SK-N-SH (cell line): ENCODE data around the gene PABPC1L. TPM values are rescaled to one million over a fixed set of nuclear protein-coding genes. Genes with fewer than 3 reads are reported as not detected.
"Not testable (repeated sequence)": the region's sequence is repeated elsewhere in the genome, so short reads cannot be mapped to it uniquely, and the experiment has no call there.

ENCODE experiments used
- CTCF ChIA-PET: fragments of 300-600, 350-600 bp; formaldehyde crosslinking; extraction: SDS; loops from one replicate; lab custom pipeline; 2021; lab: Yijun Ruan, JAX
- POLR2A ChIA-PET: fragments of 350-600 bp; sonication (Branson Sonifier 250); formaldehyde crosslinking; extraction: SDS; loops from one replicate; lab custom pipeline; 2020; ENCODE audit warnings: antibody characterized with exemption, inconsistent platforms; lab: Yijun Ruan, JAX
- DNase-seq: peaks from one replicate; pipeline ENCODE4 v3.0.0; 2012
- H2AFZ ChIP-seq: fragments of 200-600 bp; sonication (generic); 2 replicates; pipeline ENCODE4 v1.8.1; 2016; ENCODE audit warnings: antibody characterized with exemption, mild to moderate bottlenecking, low read depth
- H3F3A ChIP-seq: fragments of 200-600 bp; sonication (generic); replicated peaks from 2 replicates; pipeline ENCODE3; 2016; ENCODE audit warnings: antibody characterized with exemption, mild to moderate bottlenecking; ENCODE audit not compliant: insufficient read depth
- H3K27ac ChIP-seq, 2 experiments: fragments of 200-500 bp in 1 of 2; fragments of 200-600 bp in 1 of 2; sonication (Bioruptor generic) in 1 of 2; sonication (generic), shearing (Covaris generic) in 1 of 2; 2 replicates each; pipeline versions ENCODE4 v1.5.1 to v1.6.1; 2014 to 2016; ENCODE audit warnings: low read depth in 2 of 2, inconsistent platforms in 1 of 2, low read length in 1 of 2, mild to moderate bottlenecking in 1 of 2, mixed read lengths in 1 of 2
- H3K27me3 ChIP-seq: fragments of 200-600 bp; sonication (generic), shearing (Covaris generic); 2 replicates; pipeline ENCODE4 v1.6.1; 2016; ENCODE audit warnings: mixed run types; ENCODE audit not compliant: insufficient read depth
- H3K36me3 ChIP-seq, 2 experiments: fragments of 200-500 bp in 1 of 2; fragments of 200-600 bp in 1 of 2; sonication (Bioruptor generic) in 1 of 2; sonication (generic) in 1 of 2; replicated peaks in 1 of 2; 2 replicates each; pipeline versions ENCODE3 to v1.5.1; 2014 to 2016; ENCODE audit warnings: low read length in 1 of 2, mild to moderate bottlenecking in 1 of 2; ENCODE audit not compliant: insufficient read depth in 2 of 2, control insufficient read depth in 1 of 2
- H3K4me1 ChIP-seq, 2 experiments: fragments of 200-500 bp in 1 of 2; fragments of 200-600 bp in 1 of 2; sonication (Bioruptor generic) in 1 of 2; sonication (generic), shearing (Covaris generic) in 1 of 2; 2 replicates each; pipeline versions ENCODE4 v1.5.1 to v1.6.1; 2014 to 2016; ENCODE audit warnings: low read depth in 1 of 2, low read length in 1 of 2, mixed run types in 1 of 2; ENCODE audit not compliant: insufficient read depth in 2 of 2, control insufficient read depth in 1 of 2
- H3K4me2 ChIP-seq: fragments of 200-600 bp; sonication (generic), shearing (Covaris generic); 2 replicates; pipeline ENCODE4 v1.6.1; 2017; ENCODE audit warnings: mixed run types
- H3K4me3 ChIP-seq, 2 experiments: fragments of 200-500 bp in 1 of 2; fragments of 200-600 bp in 1 of 2; sonication (Bioruptor generic) in 1 of 2; sonication (generic), shearing (Covaris generic) in 1 of 2; 2 replicates each; pipeline versions ENCODE4 v1.5.1 to v1.8.1; 2014 to 2016; ENCODE audit warnings: low read depth in 2 of 2, inconsistent platforms in 1 of 2, low read length in 1 of 2, mild to moderate bottlenecking in 1 of 2, mixed read lengths in 1 of 2, moderate library complexity in 1 of 2
- H3K79me2 ChIP-seq: fragments of 200-600 bp; sonication (generic); 2 replicates; pipeline ENCODE4 v1.8.1; 2017; ENCODE audit warnings: mild to moderate bottlenecking; ENCODE audit not compliant: insufficient read depth
- H3K9ac ChIP-seq: fragments of 200-600 bp; sonication (generic); 2 replicates; pipeline ENCODE4 v1.6.1; 2017; ENCODE audit warnings: mixed run types
- H3K9me2 ChIP-seq: fragments of 200-600 bp; sonication (generic); 2 replicates; pipeline ENCODE4 v1.6.1; 2017; ENCODE audit warnings: mixed run types
- H3K9me3 ChIP-seq: fragments of 200-600 bp; sonication (generic); 2 replicates; pipeline ENCODE4 v1.6.1; 2017; ENCODE audit warnings: mixed run types, mild to moderate bottlenecking, moderate library complexity
- H4K20me1 ChIP-seq: fragments of 200-600 bp; sonication (generic); 2 replicates; pipeline ENCODE4 v1.6.1; 2017; ENCODE audit warnings: mild to moderate bottlenecking, mixed run types; ENCODE audit not compliant: insufficient read depth
- CTCF ChIP-seq: fragments of 200-600 bp; sonication (generic); IDR thresholded peaks from 2 replicates; pipeline ENCODE4 v1.6.1; 2017; ENCODE audit warnings: antibody characterized with exemption, mild to moderate bottlenecking, moderate library complexity
- FOXJ3 ChIP-seq: sonication (generic); formaldehyde crosslinking; IDR thresholded peaks from 2 replicates; pipeline ENCODE4 v1.5.1; 2020; ENCODE audit warnings: mild to moderate bottlenecking, missing genetic modification reagents
- MAX ChIP-seq: IDR thresholded peaks from 2 replicates; pipeline ENCODE4 v1.4.0; 2012; ENCODE audit warnings: low read depth
- NFIC ChIP-seq: IDR thresholded peaks from 2 replicates; pipeline ENCODE4 v1.4.0; 2012; ENCODE audit warnings: borderline replicate concordance
- POLR2AphosphoS5 ChIP-seq: IDR thresholded peaks from 2 replicates; pipeline ENCODE4 v1.6.1; 2012; ENCODE audit warnings: low read depth, low read length
- RAD21 ChIP-seq: IDR thresholded peaks from 2 replicates; pipeline ENCODE4 v1.6.1; 2012; ENCODE audit warnings: mild to moderate bottlenecking, low read length
- REST ChIP-seq: IDR thresholded peaks from 2 replicates; pipeline ENCODE4 v1.6.1; 2012; ENCODE audit warnings: mild to moderate bottlenecking, low read depth, low read length, moderate library complexity
- RXRA ChIP-seq: IDR thresholded peaks from 2 replicates; pipeline ENCODE4 v1.4.0; 2012; ENCODE audit warnings: low read depth, mild to moderate bottlenecking, borderline replicate concordance
- SIN3A ChIP-seq: IDR thresholded peaks from 2 replicates; pipeline ENCODE4 v1.6.1; 2012; ENCODE audit warnings: low read depth, mild to moderate bottlenecking, low read length, moderate library complexity, borderline replicate concordance
- USF1 ChIP-seq: IDR thresholded peaks from 2 replicates; pipeline ENCODE4 v1.4.0; 2012; ENCODE audit warnings: low read depth, borderline replicate concordance
- YY1 ChIP-seq: IDR thresholded peaks from 2 replicates; pipeline ENCODE4 v1.4.0; 2012; ENCODE audit warnings: low read depth, mild to moderate bottlenecking
- WGBS: methylation state at CpG from one replicate; pipeline ENCODE4 v1.1.6; 2017; ENCODE audit warnings: low lambda C conversion rate; 5-methylcytosine and 5-hydroxymethylcytosine counted together
- polyA plus RNA-seq, 3 experiments: library from polyadenylated mRNA; depleted of rRNA; stranded (reverse); fragments of >200 nt; gene quantifications; 2 replicates each; pipeline ENCODE4 v1.2.3, GENCODE V29; 2012

Gene PABPC1L
- polyA plus RNA-seq, 1 of the 3 experiments (the other 2 are of a cell fraction) = 205 TPM

- TF ChIP-seq RXRA = no peak
- no peak for TF ChIP-seq MAX
Measured at GRCh38 chr20:44862286-44862685, 47.6 kb upstream of the PABPC1L start (continued).

- H3K27me3 ChIP-seq, H4K20me1 ChIP-seq, H3F3A ChIP-seq, DNase-seq, H3K9ac ChIP-seq, H3K36me3 ChIP-seq, H3K9me3 ChIP-seq, H2AFZ ChIP-seq, H3K27ac ChIP-seq, H3K4me2 ChIP-seq, H3K9me2 ChIP-seq, POLR2A ChIA-PET, H3K4me3 ChIP-seq, H3K79me2 ChIP-seq: not testable (repeated sequence)
- CTCF ChIA-PET = interaction anchor here (1.0 to 3.5 kb wide), 8 partner anchors 11 to 179 kb away, joined by 3 to 19 read pairs (median 3); no protein-coding TSS in a partner anchor
- 63% methylated on average over 4 of the region's 4 CpGs for WGBS
- peaks cover 0 to 10% of the 10 kb centered on the region in 2 experiments; a peak in 1 of 4 replicates for H3K4me1 ChIP-seq
Measured at GRCh38 chr20:44863365-44864084, 46.3 kb upstream of the PABPC1L start.

GRCh38 chr20:44864493-44864892, 45.4 kb upstream of the PABPC1L start:
- H3K4me3 ChIP-seq, H3K9ac ChIP-seq, H3K4me2 ChIP-seq, H3K27ac ChIP-seq, H3F3A ChIP-seq, H3K36me3 ChIP-seq, H2AFZ ChIP-seq, H3K27me3 ChIP-seq, H4K20me1 ChIP-seq, POLR2A ChIA-PET, DNase-seq, H3K79me2 ChIP-seq, H3K9me3 ChIP-seq, H3K9me2 ChIP-seq: not testable (repeated sequence)
- peaks cover 0 to 10% of the 10 kb centered on the region in 2 experiments; a peak in 1 of 4 replicates for H3K4me1 ChIP-seq
- 82% methylated on average over 3 of the region's 3 CpGs for WGBS
- CTCF ChIA-PET = interaction anchor here (1.1 kb wide), 1 partner anchor 117 kb away, joined by 3 read pairs; no protein-coding TSS in a partner anchor

- Histone ChIP-seq H4K20me1 (no peaks in the 10 kb centered on the region), H3F3A (no peaks in the 10 kb centered on the region), H3K4me3 (no peak overlapping the region), H3K27ac (no peak overlapping the region), H2AFZ (peak overlapping the region; percentile 81; the same call in 1 of the 2 replicates), H3K9me2 (no peaks in the 10 kb centered on the region), H3K4me1 (peaks cover 0 to 8% of the 10 kb centered on the region in 2 experiments; a peak in 1 of 4 replicates), H3K36me3 (no peaks in the 10 kb centered on the region), H3K9me3 (no peaks in the 10 kb centered on the region), H3K4me2 (peak overlapping the region; percentile 71), H3K79me2 (no peaks in the 10 kb centered on the region), H3K27me3 (no peaks in the 10 kb centered on the region), H3K9ac (no peak overlapping the region)
- ChIA-PET CTCF (interaction anchor here (0.7 to 5.3 kb wide), 43 partner anchors 10 to 245 kb away, joined by 3 to 65 read pairs (median 5); partner anchors contain the start of genes CCN5 and KCNK15), POLR2A (interaction anchor here (1.0 to 1.2 kb wide), 2 partner anchors 61 to 81 kb away, joined by 3 to 4 read pairs; no protein-coding TSS in a partner anchor)
- 71% methylated on average over 5 of the region's 8 CpGs for WGBS
- no peak for DNase-seq
- no peak for TF ChIP-seq REST
- no peak for TF ChIP-seq RAD21
- no peak for TF ChIP-seq SIN3A
- no peak for TF ChIP-seq CTCF
- no peak for TF ChIP-seq FOXJ3 (CRISPR knock-in tag)
- no peak for TF ChIP-seq NFIC
- no peak for TF ChIP-seq POLR2AphosphoS5
- TF ChIP-seq YY1 = no peak
- no peak for TF ChIP-seq USF1
Measured at GRCh38 chr20:44866703-44867335, 43.0 kb upstream of the PABPC1L start.
